HG03196 (cell line): ENCODE results near the gene VWF.
"Not testable (repeated sequence)": the region's sequence is repeated elsewhere in the genome, so short reads cannot be mapped to it uniquely, and the experiment has no call there.

Experiments
- ATAC-seq: cut with Tn5 transposase; IDR thresholded peaks from one replicate; pipeline ENCODE4 v1.9.1; 2021; ENCODE audit not compliant: unreplicated experiment

Gene VWF

DNA sequence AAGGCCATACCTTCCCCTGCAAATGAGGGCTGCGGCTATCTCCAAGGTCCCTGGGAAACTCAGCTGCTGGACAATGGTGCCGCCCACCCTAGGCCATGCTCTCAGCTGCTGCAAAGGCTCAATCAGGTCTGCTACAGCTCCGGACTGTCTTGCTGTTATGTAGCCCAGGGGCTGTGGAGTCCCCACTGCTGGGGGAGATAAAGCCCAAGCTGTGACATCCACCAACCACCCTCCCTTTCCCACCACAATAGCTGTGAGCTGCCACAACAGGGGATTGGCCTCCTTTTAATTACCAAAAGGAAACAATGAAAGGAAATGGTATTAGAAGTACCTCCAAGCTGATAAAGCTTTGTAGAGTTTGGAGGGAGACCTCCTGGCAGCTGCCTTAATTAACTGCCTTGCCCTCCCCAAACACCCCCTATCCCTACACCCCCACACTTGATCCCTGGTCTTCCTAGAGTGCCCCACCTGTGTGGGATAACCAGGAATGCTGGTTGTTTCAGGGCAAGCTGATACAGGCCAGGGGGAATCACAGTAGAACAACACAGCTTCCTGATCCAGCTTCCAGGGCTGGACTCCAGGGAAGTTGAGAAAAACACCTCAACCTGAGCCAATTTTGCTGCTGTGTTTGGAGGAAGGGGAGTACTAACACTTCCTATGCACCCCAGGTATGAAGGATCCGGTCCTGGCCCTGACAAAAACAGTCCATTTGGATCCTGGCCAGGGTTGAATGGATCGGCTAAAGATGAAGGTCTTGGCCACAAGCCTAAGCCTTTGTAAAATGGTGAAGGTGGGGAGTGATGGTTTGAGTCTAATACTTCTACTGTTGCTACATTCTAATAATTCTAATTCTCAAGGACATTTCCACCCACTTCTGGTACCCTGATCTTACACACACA is at the start of gene VWF:
VWF (minus strand) TSS at position 260 of the 899 bp plus-strand sequence. CDS start 1,474 bp downstream, outside the sequence.
- no peak for ATAC-seq

GRCh38 chr12:6172862-6173261 is 48.4 kb upstream of the VWF start:
- ATAC-seq = no peak

- no peak for ATAC-seq
Observed at GRCh38 chr12:6172086-6172485, 47.6 kb upstream of the VWF start.

GRCh38 chr12:6171409-6172015 is 47.0 kb upstream of the VWF start:
- no peak for ATAC-seq

DNA sequence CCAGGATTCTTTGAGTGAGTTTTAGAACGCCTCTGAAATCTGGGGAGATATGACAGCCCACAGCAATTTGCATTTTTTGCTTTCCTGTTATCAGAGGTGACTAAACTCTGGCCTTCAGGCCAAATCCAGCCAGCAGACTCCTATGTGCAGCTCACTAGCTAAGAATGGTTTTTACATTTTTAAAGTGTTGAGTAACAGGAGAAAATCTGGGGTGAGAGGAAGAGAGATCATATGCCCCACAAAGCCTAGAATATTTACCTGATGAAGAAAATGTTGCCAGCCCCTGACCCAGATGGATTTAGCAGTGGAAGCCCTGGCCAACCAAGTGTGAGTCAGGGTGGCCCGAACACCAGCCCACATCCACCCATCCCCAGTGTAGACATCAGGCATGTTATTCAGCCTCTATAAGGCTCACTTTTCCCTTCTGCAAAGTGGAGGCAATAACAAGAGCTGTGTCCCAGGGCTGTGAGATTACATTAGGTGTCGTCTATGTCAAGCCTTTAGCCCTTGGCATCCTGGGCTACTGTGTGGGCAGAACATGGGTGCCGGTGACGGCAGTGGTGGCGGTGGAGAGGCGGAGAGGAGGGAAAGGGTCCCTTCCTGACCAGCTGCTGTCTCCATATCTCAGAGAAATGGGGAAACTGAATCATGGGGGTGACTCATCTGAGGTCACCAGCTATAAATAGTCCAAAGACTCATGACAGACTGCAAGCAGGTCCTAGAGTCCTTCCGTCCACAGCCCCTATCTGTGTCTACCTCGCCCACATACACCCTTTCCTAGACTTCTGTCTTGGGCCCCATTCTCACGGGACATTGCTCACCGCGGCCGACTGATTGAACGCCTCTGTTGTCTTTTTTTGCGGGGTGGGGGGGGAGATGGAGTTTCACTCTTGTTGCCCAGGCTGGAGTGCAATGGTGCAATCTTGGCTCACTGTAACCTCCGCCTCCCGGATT is 43.1 kb upstream of the VWF start:
- peak; percentile 80 for ATAC-seq

GRCh38 chr12:6166808-6167207 is 42.3 kb upstream of the VWF start:
- ATAC-seq = no peak

DNA sequence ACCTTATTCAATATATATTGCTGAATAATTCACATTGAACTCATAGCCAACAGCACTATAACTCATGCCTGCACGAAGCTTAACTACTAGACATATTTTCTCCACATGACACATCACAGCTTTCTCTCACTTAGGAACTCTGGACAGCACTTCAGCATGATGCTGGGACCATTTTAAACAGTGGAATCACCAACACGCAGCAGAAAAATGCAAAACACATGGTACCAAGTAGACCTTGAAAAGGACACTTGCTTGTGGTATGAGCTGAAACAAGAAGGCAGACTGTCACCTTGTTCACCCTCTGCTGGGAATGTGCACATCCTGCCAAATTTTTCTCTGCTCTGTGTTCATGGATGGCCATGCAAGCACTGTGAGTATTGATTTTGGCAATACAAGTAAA is 40.9 kb upstream of the VWF start:
- no peak for ATAC-seq

- no peak for ATAC-seq
Observed at GRCh38 chr12:6163416-6164060, 39.1 kb upstream of the VWF start.

- ATAC-seq = no peak
Observed at GRCh38 chr12:6161124-6161882, 36.8 kb upstream of the VWF start.

- not testable (repeated sequence) for ATAC-seq
Observed at GRCh38 chr12:6160049-6160649, 35.7 kb upstream of the VWF start.

GRCh38 chr12:6159166-6160011 is 34.9 kb upstream of the VWF start:
- not testable (repeated sequence) for ATAC-seq

DNA sequence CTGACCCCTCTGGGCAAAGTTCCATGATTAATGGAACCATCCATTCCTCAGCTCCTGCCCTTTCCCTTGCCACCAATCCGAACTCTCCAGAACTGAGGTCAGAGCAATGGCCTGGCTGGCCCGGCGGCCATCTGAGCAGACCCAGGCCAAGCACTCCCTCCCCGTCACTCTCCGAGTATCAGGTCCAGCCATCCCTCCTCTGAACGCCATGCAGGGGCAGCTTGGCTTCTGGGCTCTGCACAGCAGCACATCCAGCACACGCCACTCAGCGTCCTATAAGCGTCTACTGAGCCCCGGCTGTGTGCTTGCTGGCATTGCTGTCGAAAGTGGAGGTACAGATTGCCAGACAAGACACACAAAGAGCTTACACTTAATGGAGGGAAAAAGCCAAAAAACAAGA is 34.3 kb upstream of the VWF start:
- no peak for ATAC-seq

GRCh38 chr12:6158255-6158654 is 33.8 kb upstream of the VWF start:
- ATAC-seq = no peak

- no peak for ATAC-seq
Observed at GRCh38 chr12:6157482-6157881, 33.0 kb upstream of the VWF start.

GRCh38 chr12:6154730-6155459 is 30.4 kb upstream of the VWF start:
- no peak for ATAC-seq

DNA sequence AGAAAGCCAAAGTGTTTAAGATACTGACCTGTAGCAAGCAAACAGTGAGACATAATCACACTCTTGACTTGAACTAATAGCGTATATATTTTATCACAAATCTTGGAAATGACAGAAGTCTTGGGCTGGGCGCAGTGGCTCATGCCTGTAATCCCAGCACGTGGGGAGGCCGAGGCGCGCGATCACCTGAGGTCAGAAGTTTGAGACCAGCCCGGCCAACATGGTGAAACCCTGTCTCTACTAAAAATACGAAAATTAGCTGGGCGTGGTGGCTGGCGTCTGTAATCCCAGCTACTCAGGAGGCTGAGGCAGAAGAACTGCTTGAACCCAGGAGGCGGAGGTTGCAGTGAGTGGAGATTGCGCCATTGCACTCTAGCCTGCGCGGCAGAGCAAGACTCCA is 24.3 kb upstream of the VWF start:
- not testable (repeated sequence) for ATAC-seq

GRCh38 chr12:6148061-6148460 is 23.6 kb upstream of the VWF start:
- no peak for ATAC-seq

- ATAC-seq = no peak
Observed at GRCh38 chr12:6146951-6147350, 22.5 kb upstream of the VWF start.
